AG04449 (cell line): Measurements from ENCODE around the gene SIPA1L3.

ENCODE experiments used
- CTCF ChIA-PET: fragments of 350-600 bp; formaldehyde crosslinking; extraction: SDS; loops from one replicate; lab custom pipeline; 2021; ENCODE audit warnings: antibody characterized with exemption; lab: Yijun Ruan, JAX
- POLR2A ChIA-PET: fragments of 400-600, 350-600 bp; formaldehyde crosslinking; extraction: SDS; loops from one replicate; lab custom pipeline; 2020; ENCODE audit warnings: antibody characterized with exemption, inconsistent platforms; lab: Yijun Ruan, JAX
- DNase-seq: peaks from one replicate; pipeline ENCODE4 v3.0.0-alpha.2; 2010; ENCODE audit warnings: low read depth, low spot score
- H3K4me3 ChIP-seq: 2 replicates; pipeline ENCODE4 v1.5.1; 2011; ENCODE audit warnings: low read depth, mild to moderate bottlenecking, control low read depth, low read length
- TF ChIP-seq, protein P1 (sequence below): IDR thresholded peaks from one replicate; pipeline ENCODE4 v1.5.1; 2011; ENCODE audit warnings: mild to moderate bottlenecking, moderate library complexity, low read length, control low read depth, inconsistent platforms; ENCODE audit not compliant: insufficient read depth; ENCODE audit errors: missing control alignments

The SIPA1L3 gene

DNA sequence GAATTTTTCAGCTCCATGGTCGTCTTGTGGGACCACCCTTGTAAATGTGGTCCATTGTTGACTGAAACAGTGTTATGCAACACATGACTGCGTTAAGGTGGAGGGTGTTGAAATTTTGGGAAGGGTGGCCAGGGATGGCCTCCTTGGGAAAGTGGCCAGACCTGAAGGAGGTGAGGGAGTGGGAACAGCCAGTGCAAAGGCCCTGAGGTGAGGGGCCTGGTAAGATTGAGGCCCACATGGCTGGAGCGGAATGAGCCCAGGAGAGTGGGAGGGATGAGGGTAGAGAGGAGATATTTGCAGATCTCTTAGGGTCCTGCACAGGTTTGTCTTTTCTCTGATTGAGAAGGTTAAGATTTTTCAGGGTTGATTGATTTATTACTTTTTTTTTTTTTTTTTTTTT, 18.2 kb downstream of the SIPA1L3 start:
- no peak for DNase-seq
- TF ChIP-seq, protein P1, sequence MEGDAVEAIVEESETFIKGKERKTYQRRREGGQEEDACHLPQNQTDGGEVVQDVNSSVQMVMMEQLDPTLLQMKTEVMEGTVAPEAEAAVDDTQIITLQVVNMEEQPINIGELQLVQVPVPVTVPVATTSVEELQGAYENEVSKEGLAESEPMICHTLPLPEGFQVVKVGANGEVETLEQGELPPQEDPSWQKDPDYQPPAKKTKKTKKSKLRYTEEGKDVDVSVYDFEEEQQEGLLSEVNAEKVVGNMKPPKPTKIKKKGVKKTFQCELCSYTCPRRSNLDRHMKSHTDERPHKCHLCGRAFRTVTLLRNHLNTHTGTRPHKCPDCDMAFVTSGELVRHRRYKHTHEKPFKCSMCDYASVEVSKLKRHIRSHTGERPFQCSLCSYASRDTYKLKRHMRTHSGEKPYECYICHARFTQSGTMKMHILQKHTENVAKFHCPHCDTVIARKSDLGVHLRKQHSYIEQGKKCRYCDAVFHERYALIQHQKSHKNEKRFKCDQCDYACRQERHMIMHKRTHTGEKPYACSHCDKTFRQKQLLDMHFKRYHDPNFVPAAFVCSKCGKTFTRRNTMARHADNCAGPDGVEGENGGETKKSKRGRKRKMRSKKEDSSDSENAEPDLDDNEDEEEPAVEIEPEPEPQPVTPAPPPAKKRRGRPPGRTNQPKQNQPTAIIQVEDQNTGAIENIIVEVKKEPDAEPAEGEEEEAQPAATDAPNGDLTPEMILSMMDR: no peak
- H3K4me3 ChIP-seq: no peak overlapping the region
- POLR2A ChIA-PET: no interaction called here
- CTCF ChIA-PET: interaction anchor here (3.4 kb wide), 1 partner anchor 19 kb away, joined by 10 read pairs; the partner anchor contains the start of genes SIPA1L3 and WDR87

DNA sequence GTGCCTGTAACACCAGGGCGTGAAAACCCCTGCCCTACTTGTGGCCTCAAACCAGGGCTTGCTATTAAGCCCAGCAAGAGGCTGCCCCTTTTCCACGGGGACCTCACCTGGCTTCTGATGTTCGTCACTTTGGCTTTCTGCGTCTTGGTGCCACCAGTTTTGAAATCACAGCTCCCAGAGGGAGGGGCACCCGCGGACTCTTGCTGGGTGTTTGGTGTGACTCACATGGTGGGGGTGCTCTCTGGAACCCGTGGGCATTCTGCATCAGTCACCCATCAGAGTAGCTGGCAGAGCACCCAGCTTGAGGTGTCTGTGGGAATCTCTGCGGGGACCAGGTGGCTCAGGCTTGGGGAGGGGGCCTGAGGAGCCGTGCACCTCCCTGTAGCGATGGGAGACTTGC, 19.2 kb downstream of the SIPA1L3 start:
- ChIA-PET POLR2A (no interaction called here), CTCF (interaction anchor here (1.4 kb wide), 1 partner anchor 13 kb away, joined by 3 read pairs; no protein-coding TSS in a partner anchor)
- no peak overlapping the region for H3K4me3 ChIP-seq
- no peak for DNase-seq
- TF ChIP-seq, protein P1: no peak

DNA sequence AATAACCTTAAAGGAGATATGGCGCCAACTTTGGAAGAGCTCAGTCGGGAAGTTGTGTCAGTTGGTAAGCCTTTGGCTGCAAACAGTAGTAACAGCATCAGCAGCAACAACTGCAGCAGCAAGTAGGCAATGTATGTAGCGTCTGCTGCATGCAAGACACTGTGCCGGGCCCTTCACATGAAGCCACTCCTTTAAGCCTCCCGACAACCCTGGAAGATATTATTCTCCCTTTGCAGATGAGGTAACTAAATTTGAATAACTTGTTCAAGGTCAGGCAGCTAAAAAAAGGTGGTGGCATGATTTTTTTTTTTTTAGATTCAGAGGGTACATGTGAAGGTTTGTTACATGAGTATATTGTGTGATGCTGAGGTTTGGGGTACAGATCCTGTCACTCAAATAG, 19.7 kb downstream of the SIPA1L3 start:
- TF ChIP-seq, protein P1: no peak
- DNase-seq: no peak
- POLR2A ChIA-PET: no interaction called here
- no peak overlapping the region for H3K4me3 ChIP-seq
- CTCF ChIA-PET: interaction anchor here (1.0 to 1.4 kb wide), 2 partner anchors 14 to 24 kb away, joined by 3 read pairs; no protein-coding TSS in a partner anchor

DNA sequence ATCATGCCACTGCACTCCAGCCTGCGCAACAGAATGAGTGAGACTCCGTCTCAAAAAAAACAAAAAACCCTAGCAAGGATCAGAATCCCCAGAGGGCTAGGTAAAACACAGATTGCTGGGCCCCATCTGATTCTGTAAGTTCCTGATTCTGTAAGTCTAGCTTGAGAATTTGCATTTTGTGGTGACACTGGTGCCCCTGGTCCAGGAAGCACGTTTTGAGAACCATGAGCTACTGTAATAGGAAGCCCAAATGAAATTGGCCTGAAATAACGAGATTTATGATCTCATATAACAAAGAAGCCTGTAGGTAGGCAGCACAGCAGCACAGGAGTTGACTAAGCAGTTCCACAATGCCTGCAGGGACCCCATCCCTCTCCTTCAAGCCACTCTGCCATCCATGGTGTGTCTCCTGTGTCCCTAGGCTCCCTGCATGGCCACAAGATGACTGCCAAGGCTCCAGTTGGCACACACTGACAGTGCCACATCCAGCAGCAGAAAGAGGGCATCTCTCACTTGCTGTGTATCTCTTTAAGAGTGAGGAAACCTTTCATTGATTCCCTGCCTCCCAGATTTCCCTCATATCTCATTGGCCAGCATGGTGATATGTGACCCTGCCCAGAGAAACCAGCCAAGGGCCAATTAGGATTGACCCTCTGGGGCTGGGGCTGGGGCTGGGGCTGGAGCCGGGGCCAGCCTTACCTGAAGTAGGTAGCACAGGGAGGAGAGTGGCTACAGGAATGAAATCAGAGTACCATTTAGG, 21.7 kb downstream of the SIPA1L3 start:
- ChIA-PET POLR2A (no interaction called here), CTCF (no interaction called here)

DNA sequence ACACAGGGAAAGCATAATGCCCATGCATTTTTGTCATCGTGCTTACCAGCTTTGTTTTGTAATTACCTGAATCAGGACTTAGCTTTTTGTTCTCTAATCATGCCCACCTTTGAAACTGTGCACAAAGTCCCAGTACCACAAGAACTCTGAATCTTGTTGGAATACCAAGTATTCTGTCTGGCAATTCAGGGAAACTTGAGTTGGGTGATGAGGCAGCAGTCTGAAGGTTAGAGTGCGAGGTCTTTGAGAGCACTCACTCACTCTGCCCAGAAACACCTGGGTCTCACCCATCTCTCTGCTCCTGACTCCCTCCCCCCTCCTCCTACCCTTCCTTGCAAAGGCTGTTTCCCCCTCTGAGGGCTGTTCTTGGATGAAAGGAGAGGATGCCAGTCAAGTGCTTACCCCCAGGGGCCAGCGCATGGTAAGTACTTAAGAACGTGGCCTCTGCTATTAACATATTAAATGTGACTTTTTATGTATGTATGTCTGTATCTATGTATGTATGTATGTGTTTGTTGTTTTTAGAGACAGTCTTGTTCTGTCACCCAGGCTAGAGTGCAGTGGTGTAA, 22.4 kb downstream of the SIPA1L3 start:
- no peak overlapping the region for H3K4me3 ChIP-seq
- DNase-seq: no peak
- POLR2A ChIA-PET: no interaction called here
- CTCF ChIA-PET: no interaction called here
- TF ChIP-seq, protein P1: no peak

More for the DNA sequence above, 21.7 kb downstream of the SIPA1L3 start:
- no peak for DNase-seq
- TF ChIP-seq, protein P1: no peak
- no peak overlapping the region for H3K4me3 ChIP-seq

DNA sequence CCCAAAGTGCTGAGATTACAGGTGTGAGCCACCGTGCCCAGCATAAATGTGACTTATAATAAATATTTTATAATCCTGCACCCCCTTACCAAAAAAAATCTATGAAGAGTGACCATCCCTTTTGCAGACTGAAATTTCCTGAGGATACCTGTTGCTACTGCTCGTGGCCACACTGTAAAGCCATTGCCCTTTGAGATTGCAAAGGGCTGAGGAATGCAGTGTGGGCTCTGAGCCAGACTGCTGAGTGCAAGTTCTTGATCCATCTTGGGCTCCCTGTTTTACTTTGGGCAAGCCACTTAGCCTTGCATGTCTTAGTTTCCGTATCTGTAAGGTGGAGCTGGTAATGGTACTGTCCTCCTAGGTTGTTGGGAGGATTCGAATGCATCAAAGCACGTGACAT, 23.4 kb downstream of the SIPA1L3 start:
- ChIA-PET POLR2A (no interaction called here), CTCF (interaction anchor here (1.2 to 2.5 kb wide), 4 partner anchors 23 to 116 kb away, joined by 3 to 8 read pairs (median 5); partner anchors contain the start of genes SIPA1L3 and WDR87)
- TF ChIP-seq, protein P1: no peak
- no peak overlapping the region for H3K4me3 ChIP-seq
- DNase-seq: no peak
